ENCODE measurements around the gene ERC1. TPM values are rescaled to one million over a fixed set of nuclear protein-coding genes. Genes with fewer than 3 reads are reported as not detected.

The ERC1 gene
- polyA plus RNA-seq, 2 of the 4 experiments (the other 2 are of a cell fraction), result 14.2 to 20.9 TPM

DNA sequence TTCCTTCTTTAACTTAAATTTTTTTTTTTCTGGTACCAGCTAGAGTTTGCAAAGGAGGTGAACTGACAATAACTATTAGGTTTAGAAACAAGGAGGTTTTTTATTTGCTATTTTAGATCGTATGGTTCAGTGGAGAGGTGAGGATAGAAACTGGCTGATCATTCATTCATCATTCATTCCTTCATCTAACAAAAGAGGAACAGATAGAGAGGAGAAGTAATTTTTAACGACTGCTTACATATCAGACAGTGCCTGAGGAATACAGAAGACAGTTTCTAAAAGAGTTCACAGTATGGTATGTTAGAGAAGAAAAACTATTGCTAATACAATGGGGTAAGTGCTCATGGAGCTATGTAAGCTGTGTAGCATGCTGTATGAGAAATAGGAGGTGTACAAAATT is 111.1 kb downstream of the ERC1 start:
- Histone ChIP-seq H3K9me3 (no peaks in the 10 kb centered on the region), H3K4me3 (no peak overlapping the region), H3K4me2 (no peak overlapping the region), H3K27ac (no peak overlapping the region), H3K4me1 (no peaks in the 10 kb centered on the region)
- ChIA-PET POLR2A (interaction anchor here (0.6 kb wide), 1 partner anchor 143 kb away, joined by 5 read pairs; no protein-coding TSS in a partner anchor), CTCF (interaction anchor here (0.6 to 2.5 kb wide), 4 partner anchors 9 to 481 kb away, joined by 5 to 12 read pairs (median 8); no protein-coding TSS in a partner anchor)
- 90% methylated on average over 2 of the region's 2 CpGs for WGBS (ENCODE audit: missing lambda C conversion rate)
- no peak for ATAC-seq
- TF ChIP-seq HEYL (CRISPR knock-in tag; IDR thresholded peaks at IDR 0.05) (no peak), RCOR1 (IDR thresholded peaks at IDR 0.05; ENCODE audit: low read depth, low read length) (no peak), CHD4 (IDR thresholded peaks at IDR 0.05; ENCODE audit: borderline replicate concordance) (no peak), FOXS1 (CRISPR knock-in tag; IDR thresholded peaks at IDR 0.05) (no peak), JUNB (IDR thresholded peaks at IDR 0.05) (no peak), CBX2 (IDR thresholded peaks at IDR 0.05; ENCODE audit: borderline replicate concordance, low read depth) (no peak), GATA3 (IDR thresholded peaks at IDR 0.05; ENCODE audit: borderline replicate concordance) (no peak)
- DNase-seq (ENCODE audit: low read depth in 1 of 2, low spot score in 1 of 2), result no peak
- no peak for FAIRE-seq

DNA sequence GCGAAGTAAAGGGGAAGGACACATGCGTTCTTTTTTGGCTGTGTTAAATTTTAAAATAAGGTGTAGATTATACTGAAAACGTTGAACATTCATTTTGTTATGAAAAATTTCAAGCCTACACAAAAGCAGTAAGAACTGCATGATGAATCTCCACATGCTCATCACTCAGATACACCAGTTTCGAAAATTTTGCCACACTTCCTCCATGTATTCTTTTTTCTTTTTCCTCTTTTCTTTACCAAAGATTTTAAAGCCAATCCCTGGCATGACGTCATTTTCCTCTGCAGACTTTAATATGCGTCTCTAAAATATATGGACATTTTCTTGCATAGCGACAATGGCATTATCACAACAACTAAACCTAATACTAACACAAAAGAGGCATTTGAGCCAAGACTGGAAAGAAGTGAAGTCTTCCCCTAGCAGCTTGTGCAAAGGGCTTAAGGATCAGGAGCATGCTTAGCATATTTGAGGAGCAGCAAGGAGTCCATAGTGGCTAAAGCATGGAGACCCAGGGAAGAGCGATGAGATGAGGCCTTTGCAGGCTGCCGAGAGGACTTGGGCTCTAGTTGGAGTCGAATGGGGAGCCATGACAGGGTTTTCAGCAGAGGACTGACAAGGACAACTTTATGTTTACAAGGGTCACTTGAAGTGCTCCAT is 111.9 kb downstream of the ERC1 start:
- no peak for ATAC-seq
- no peak for FAIRE-seq
- no peaks in the 10 kb centered on the region for H3K9me3 ChIP-seq
- DNase-seq (ENCODE audit: low read depth in 1 of 2, low spot score in 1 of 2), result no peak
- no peaks in the 10 kb centered on the region for H3K4me1 ChIP-seq
- WGBS (ENCODE audit: missing lambda C conversion rate), result 87% methylated on average over 10 of the region's 10 CpGs
- ChIA-PET POLR2A (no interaction called here), CTCF (interaction anchor here (0.9 to 2.8 kb wide), 6 partner anchors 10 to 534 kb away, joined by 3 to 12 read pairs (median 6); partner anchors contain the start of gene RAD52)
- no peak for TF ChIP-seq NPAS2 (CRISPR knock-in tag; IDR thresholded peaks at IDR 0.05; ENCODE audit: borderline replicate concordance)
- TF ChIP-seq RAD21 (conservative IDR thresholded peaks at IDR 0.05 in 1 of 2, IDR thresholded peaks at IDR 0.05 in 1 of 2), result no peak
- TF ChIP-seq PHF8 (IDR thresholded peaks at IDR 0.05; ENCODE audit: borderline replicate concordance, low read depth), result no peak
- no peak for TF ChIP-seq HMGXB4 (CRISPR knock-in tag; IDR thresholded peaks at IDR 0.05; ENCODE audit: borderline replicate concordance)
- TF ChIP-seq ZNF302 (CRISPR knock-in tag; IDR thresholded peaks at IDR 0.05), result no peak
- H3K4me3 ChIP-seq, result no peak overlapping the region
- H3K27ac ChIP-seq, result no peak overlapping the region
- H3K4me2 ChIP-seq, result no peak overlapping the region

- DNase-seq (ENCODE audit: low read depth in 1 of 2, low spot score in 1 of 2) (no peak), ATAC-seq (no peak), FAIRE-seq (no peak)
- TF ChIP-seq FOSL2 (IDR thresholded peaks at IDR 0.05) (no peak), FOSL2 (CRISPR knock-in tag; IDR thresholded peaks at IDR 0.05) (peak; percentile 61), SREBF2 (IDR thresholded peaks at IDR 0.05) (no peak), JUNB (IDR thresholded peaks at IDR 0.05) (no peak), MYC (IDR thresholded peaks at IDR 0.05; ENCODE audit: borderline replicate concordance, low read length) (no peak)
- Histone ChIP-seq H3K27ac (no peak overlapping the region), H3K4me3 (no peak overlapping the region), H3K9me3 (no peaks in the 10 kb centered on the region), H3K4me2 (no peak overlapping the region), H3K4me1 (no peaks in the 10 kb centered on the region)
- ChIA-PET CTCF (interaction anchor here (0.6 to 2.8 kb wide), 7 partner anchors 11 to 534 kb away, joined by 3 to 15 read pairs (median 5); partner anchors contain the start of gene RAD52), POLR2A (no interaction called here)
- WGBS (ENCODE audit: missing lambda C conversion rate), result 90% methylated on average over 3 of the region's 3 CpGs
Measured at GRCh38 chr12:1103632-1104031, 112.6 kb downstream of the ERC1 start.

- no peak for TF ChIP-seq EP300 (IDR thresholded peaks at IDR 0.05)
- no peak for TF ChIP-seq EHF (CRISPR knock-in tag; IDR thresholded peaks at IDR 0.05)
- TF ChIP-seq ZSCAN20 (CRISPR knock-in tag; IDR thresholded peaks at IDR 0.05), result no peak
- no peak for TF ChIP-seq RAD21 (conservative IDR thresholded peaks at IDR 0.05 in 1 of 2, IDR thresholded peaks at IDR 0.05 in 1 of 2)
- TF ChIP-seq CHD4 (IDR thresholded peaks at IDR 0.05; ENCODE audit: borderline replicate concordance), result no peak
- TF ChIP-seq SREBF2 (IDR thresholded peaks at IDR 0.05), result no peak
- TF ChIP-seq RNF2 (IDR thresholded peaks at IDR 0.05; ENCODE audit: borderline replicate concordance, low read depth), result no peak
- no peak for TF ChIP-seq RCOR1 (IDR thresholded peaks at IDR 0.05; ENCODE audit: low read depth, low read length)
- no peak for TF ChIP-seq FOSB (CRISPR knock-in tag; IDR thresholded peaks at IDR 0.05)
- no peak for TF ChIP-seq CBX8 (IDR thresholded peaks at IDR 0.05)
- TF ChIP-seq RARB (CRISPR knock-in tag; IDR thresholded peaks at IDR 0.05), result no peak
- TF ChIP-seq MAX (IDR thresholded peaks at IDR 0.05), result no peak
- TF ChIP-seq, protein P1, sequence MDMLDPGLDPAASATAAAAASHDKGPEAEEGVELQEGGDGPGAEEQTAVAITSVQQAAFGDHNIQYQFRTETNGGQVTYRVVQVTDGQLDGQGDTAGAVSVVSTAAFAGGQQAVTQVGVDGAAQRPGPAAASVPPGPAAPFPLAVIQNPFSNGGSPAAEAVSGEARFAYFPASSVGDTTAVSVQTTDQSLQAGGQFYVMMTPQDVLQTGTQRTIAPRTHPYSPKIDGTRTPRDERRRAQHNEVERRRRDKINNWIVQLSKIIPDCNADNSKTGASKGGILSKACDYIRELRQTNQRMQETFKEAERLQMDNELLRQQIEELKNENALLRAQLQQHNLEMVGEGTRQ (IDR thresholded peaks at IDR 0.05), result no peak
- TF ChIP-seq MYC (IDR thresholded peaks at IDR 0.05; ENCODE audit: borderline replicate concordance, low read length), result no peak
- ChIA-PET CTCF (interaction anchor here (0.6 to 2.8 kb wide), 8 partner anchors 11 to 534 kb away, joined by 3 to 15 read pairs (median 5); partner anchors contain the start of gene RAD52), POLR2A (no interaction called here)
- no peak for ATAC-seq
- H3K4me1 ChIP-seq, result no peaks in the 10 kb centered on the region
- WGBS (ENCODE audit: missing lambda C conversion rate), result 93% methylated on average over 8 of the region's 8 CpGs
- H3K27ac ChIP-seq, result no peak overlapping the region
- no peak for FAIRE-seq
- no peak overlapping the region for H3K4me3 ChIP-seq
- H3K4me2 ChIP-seq, result no peak overlapping the region
- no peaks in the 10 kb centered on the region for H3K9me3 ChIP-seq
- DNase-seq (ENCODE audit: low read depth in 1 of 2, low spot score in 1 of 2), result no peak
Measured at GRCh38 chr12:1104088-1104800, 113.2 kb downstream of the ERC1 start.
